Endothelial cell of umbilical vein (primary cell): ENCODE measurements around the gene IL10. TPM values are rescaled to one million over a fixed set of nuclear protein-coding genes. Genes with fewer than 3 reads are reported as not detected.

Experiments
- BruUV-seq: library from RNA; stranded (reverse); fragments of 400-500 nt; replicated peaks from 2 replicates; lab custom pipeline; 2021; lab: Mats Ljungman, UMichigan
- CTCF ChIA-PET: fragments of 300-600, 350-600 bp; sonication (Branson Sonifier 250); formaldehyde crosslinking; loops from one replicate; lab custom pipeline; 2021; ENCODE audit warnings: antibody characterized with exemption, inconsistent platforms; lab: Charles Lee
- POLR2A ChIA-PET: fragments of 300-600, 350-600 bp; sonication (Branson Sonifier 250); formaldehyde crosslinking; loops from one replicate; lab custom pipeline; 2021; ENCODE audit warnings: antibody characterized with exemption, inconsistent platforms; lab: Charles Lee
- DNase-seq: peaks from one replicate; pipeline ENCODE4 v3.0.0-alpha.2; 2011; ENCODE audit warnings: low read depth, low spot score
- FAIRE-seq: peaks from 2 replicates; lab custom pipeline; 2011; peaks lifted over from hg19 to GRCh38; lab: Jason Lieb, UNC
- H2AFZ ChIP-seq: 2 replicates; pipeline ENCODE4 v1.6.0; 2012; ENCODE audit warnings: low read depth, low read length, control low read depth, inconsistent platforms
- H3K27ac ChIP-seq: 2 replicates; pipeline ENCODE4 v1.5.1; 2011; ENCODE audit warnings: low read depth, mild to moderate bottlenecking, control low read depth, low read length, moderate library complexity; ENCODE audit not compliant: insufficient read depth
- H3K27me3 ChIP-seq, 2 experiments: 2 replicates each; pipeline versions ENCODE4 v1.6.0 to v1.6.1; 2011; ENCODE audit warnings: low read length in 2 of 2, mixed read lengths in 1 of 2; ENCODE audit not compliant: control insufficient read depth in 2 of 2, insufficient read depth in 2 of 2
- H3K36me3 ChIP-seq, 2 experiments: 2 replicates in 1 of 2; 3 replicates in 1 of 2; pipeline ENCODE4 v1.5.1; 2011; ENCODE audit warnings: low read length in 2 of 2, mild to moderate bottlenecking in 1 of 2, moderate library complexity in 1 of 2; ENCODE audit not compliant: control insufficient read depth in 2 of 2, insufficient read depth in 2 of 2; ENCODE audit errors: extremely low read depth in 1 of 2
- H3K4me1 ChIP-seq: 3 replicates; pipeline ENCODE4 v1.5.1; 2011; ENCODE audit warnings: mild to moderate bottlenecking, low read length; ENCODE audit not compliant: control insufficient read depth, insufficient read depth; ENCODE audit errors: extremely low read depth
- H3K4me2 ChIP-seq: 2 replicates; pipeline ENCODE4 v1.6.1; 2011; ENCODE audit warnings: low read length, control low read depth, mixed read lengths; ENCODE audit not compliant: insufficient read depth
- H3K4me3 ChIP-seq, 3 experiments: fragments of 200-600 bp in 1 of 3; sonication (generic), shearing (Covaris generic) in 1 of 3; replicated peaks in 1 of 3; 2 replicates each; pipeline ENCODE4 v1.5.1; 2011 to 2016; ENCODE audit warnings: control low read depth in 3 of 3, low read length in 3 of 3, mild to moderate bottlenecking in 2 of 3, inconsistent platforms in 1 of 3, low read depth in 1 of 3, moderate library complexity in 1 of 3; ENCODE audit not compliant: insufficient read depth in 1 of 3
- H3K79me2 ChIP-seq: 2 replicates; pipeline ENCODE4 v1.6.0; 2012; ENCODE audit warnings: low read length, inconsistent platforms; ENCODE audit not compliant: control insufficient read depth, insufficient read depth
- H3K9ac ChIP-seq: replicated peaks from 2 replicates; pipeline ENCODE3; 2011; ENCODE audit warnings: low read length, control low read depth; ENCODE audit not compliant: insufficient read depth; ENCODE audit errors: extremely low read depth
- H3K9me1 ChIP-seq: replicated peaks from 3 replicates; pipeline ENCODE4 v1.6.0; 2011; ENCODE audit warnings: mild to moderate bottlenecking, low read length; ENCODE audit not compliant: control insufficient read depth, insufficient read depth; ENCODE audit errors: extremely low read depth
- H3K9me3 ChIP-seq: replicated peaks from 2 replicates; pipeline ENCODE4 v1.5.1; 2012; ENCODE audit warnings: low read length, inconsistent platforms; ENCODE audit not compliant: control insufficient read depth, insufficient read depth
- H4K20me1 ChIP-seq: replicated peaks from 2 replicates; pipeline ENCODE3; 2011; ENCODE audit warnings: mild to moderate bottlenecking, low read length; ENCODE audit not compliant: control insufficient read depth, insufficient read depth; ENCODE audit errors: extremely low read depth
- EZH2 ChIP-seq: IDR thresholded peaks from 2 replicates; pipeline ENCODE4 v1.6.1; 2012; ENCODE audit warnings: borderline replicate concordance, low read depth, mild to moderate bottlenecking, moderate library complexity, low read length, inconsistent platforms; ENCODE audit not compliant: severe bottlenecking
- FOS ChIP-seq: IDR thresholded peaks from 2 replicates; pipeline ENCODE4 v1.6.1; 2011; ENCODE audit warnings: mild to moderate bottlenecking, low read length, moderate library complexity, borderline replicate concordance; ENCODE audit not compliant: insufficient read depth
- JUN ChIP-seq: IDR thresholded peaks from 2 replicates; pipeline ENCODE4 v1.6.1; 2011; ENCODE audit warnings: borderline replicate concordance, low read depth; ENCODE audit not compliant: insufficient read length, insufficient read depth
- MYC ChIP-seq: IDR thresholded peaks from one replicate; pipeline ENCODE4 v1.6.1; 2011; ENCODE audit warnings: mild to moderate bottlenecking, low read depth, low read length
- POLR2A ChIP-seq: IDR thresholded peaks from 2 replicates; pipeline ENCODE4 v1.6.1; 2012; ENCODE audit warnings: low read depth, mild to moderate bottlenecking, control low read depth, low read length
- dilution Hi-C: fragments of 300-500 bp; cut with MboI; formaldehyde crosslinking; loops from one replicate; pipeline ENCODE4 v1.15.0; 2019; ENCODE audit warnings: low sequenced_read_pairs; ENCODE audit not compliant: extremely low pct_ligation_motif_present
- intact Hi-C: fragments of 100-400 bp; cut with micrococcal nuclease; formaldehyde crosslinking; loops from one replicate; pipeline ENCODE4 v1.10.0; 2022
- polyA plus RNA-seq, 4 experiments: library from polyadenylated mRNA; depleted of rRNA in 3 of 4; stranded (reverse) in 3 of 4; unstranded in 1 of 4; fragments of >200 nt; gene quantifications; 2 replicates each; pipeline versions ENCODE4 v1.2.1 to v1.2.3, GENCODE V29; 2011 to 2012; ENCODE audit warnings: missing spikeins in 1 of 4
- total RNA-seq: library from RNA; stranded (reverse); gene quantifications from 2 replicates; pipeline ENCODE4 v1.2.3, GENCODE V29; 2021
- TF ChIP-seq, protein P1 (sequence below), 2 donors: IDR thresholded peaks; 1 replicate in 1 of 2; 2 replicates in 1 of 2; pipeline ENCODE4 v1.5.1; 2011; ENCODE audit warnings: low read length in 2 of 2, mild to moderate bottlenecking in 2 of 2, moderate library complexity in 2 of 2, control low read depth in 1 of 2, inconsistent platforms in 1 of 2, low read depth in 1 of 2; ENCODE audit not compliant: insufficient read depth in 1 of 2; ENCODE audit errors: extremely low read depth in 1 of 2

The IL10 gene
- total and polyA plus RNA-seq, 2 donors (not counting 3 experiments of a cell fraction or from before 2014, with no cell fraction given), result not detected

DNA sequence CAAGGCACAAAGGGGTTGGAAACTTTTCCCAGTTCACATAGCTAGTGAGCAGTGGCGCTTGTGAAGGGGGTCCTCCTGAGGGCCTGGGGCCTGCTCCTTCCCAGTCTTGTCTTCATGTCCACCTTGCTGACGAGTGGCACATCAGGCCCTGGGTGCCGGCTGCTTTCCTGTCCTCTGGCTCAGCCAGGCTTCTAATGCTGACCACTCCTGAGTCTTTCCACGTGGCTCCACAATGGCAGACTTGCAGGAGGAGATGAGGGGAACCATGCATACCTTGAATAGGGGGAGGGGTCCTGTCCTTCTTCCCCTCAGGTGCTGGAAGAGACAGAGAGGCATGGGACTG lies 48.9 kb downstream of the IL10 start:
- Histone ChIP-seq H3K4me1 (no peaks in the 10 kb centered on the region), H3K9me3 (no peaks in the 10 kb centered on the region), H3K4me3 (no peak overlapping the region), H3K9ac (no peak overlapping the region), H3K4me2 (no peak overlapping the region), H3K27ac (no peak overlapping the region), H3K9me1 (no peaks in the 10 kb centered on the region), H2AFZ (no peak overlapping the region), H4K20me1 (peaks cover 11% of the 10 kb centered on the region), H3K36me3 (no peaks in the 10 kb centered on the region), H3K79me2 (peaks cover 37% of the 10 kb centered on the region), H3K27me3 (no peaks in the 10 kb centered on the region)
- ChIA-PET POLR2A (no interaction called here), CTCF (no interaction called here)
- TF ChIP-seq POLR2A, result no peak
- TF ChIP-seq MYC, result no peak
- dilution Hi-C loops, result no loop called here
- no peak for DNase-seq
- no TSS peak for BruUV-seq
- intact Hi-C loops, result no loop called here
- no peak for FAIRE-seq

DNA sequence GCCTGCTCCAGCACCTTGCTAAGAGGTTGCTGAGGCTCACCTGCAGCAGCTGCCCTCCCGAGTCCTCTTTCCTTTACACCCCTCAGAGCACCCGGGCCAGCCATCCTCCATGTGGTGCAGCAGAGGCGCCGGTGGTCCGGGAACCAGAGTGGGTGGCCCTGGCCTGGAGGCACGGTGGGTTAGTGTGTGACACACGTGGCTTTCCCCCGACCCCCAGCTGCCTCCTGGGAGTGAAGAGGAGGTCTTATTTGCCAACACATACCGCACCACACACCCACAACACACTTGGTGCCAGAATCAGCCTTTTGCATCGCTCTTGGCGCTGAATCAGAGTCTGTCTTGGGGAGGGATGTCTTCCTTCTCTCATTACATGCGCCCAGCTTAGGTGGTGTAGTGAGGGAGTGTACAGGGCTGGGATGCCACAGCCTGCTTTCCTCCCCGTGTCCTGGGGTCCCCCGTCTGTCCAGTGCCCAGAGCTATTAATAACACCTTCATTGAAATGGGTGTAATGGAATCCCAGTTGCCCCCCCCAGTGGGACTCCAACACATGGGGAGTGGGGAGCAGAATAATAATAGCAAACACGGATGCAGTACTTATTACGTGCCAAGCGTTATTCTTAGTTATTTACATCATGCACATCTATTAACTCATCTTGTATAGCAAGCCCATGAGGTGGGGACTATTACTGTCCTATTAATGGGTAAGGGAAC lies 49.4 kb downstream of the IL10 start:
- POLR2A ChIA-PET, result interaction anchor here (0.7 kb wide), 1 partner anchor 25 kb away, joined by 3 read pairs; no protein-coding TSS in a partner anchor
- CTCF ChIA-PET, result no interaction called here
- Histone ChIP-seq H2AFZ (no peak overlapping the region), H4K20me1 (peaks cover 8% of the 10 kb centered on the region), H3K4me3 (no peak overlapping the region), H3K9me3 (no peaks in the 10 kb centered on the region), H3K79me2 (peaks cover 37% of the 10 kb centered on the region), H3K9ac (no peak overlapping the region), H3K36me3 (no peaks in the 10 kb centered on the region), H3K9me1 (no peaks in the 10 kb centered on the region), H3K4me1 (no peaks in the 10 kb centered on the region), H3K27me3 (no peaks in the 10 kb centered on the region), H3K27ac (no peak overlapping the region), H3K4me2 (no peak overlapping the region)
- dilution Hi-C loops, result no loop called here
- intact Hi-C loops, result no loop called here
- DNase-seq (no peak), FAIRE-seq (no peak)
- TF ChIP-seq EZH2 (no peak), JUN (no peak), POLR2A (no peak), FOS (no peak)
- TF ChIP-seq, protein P1, sequence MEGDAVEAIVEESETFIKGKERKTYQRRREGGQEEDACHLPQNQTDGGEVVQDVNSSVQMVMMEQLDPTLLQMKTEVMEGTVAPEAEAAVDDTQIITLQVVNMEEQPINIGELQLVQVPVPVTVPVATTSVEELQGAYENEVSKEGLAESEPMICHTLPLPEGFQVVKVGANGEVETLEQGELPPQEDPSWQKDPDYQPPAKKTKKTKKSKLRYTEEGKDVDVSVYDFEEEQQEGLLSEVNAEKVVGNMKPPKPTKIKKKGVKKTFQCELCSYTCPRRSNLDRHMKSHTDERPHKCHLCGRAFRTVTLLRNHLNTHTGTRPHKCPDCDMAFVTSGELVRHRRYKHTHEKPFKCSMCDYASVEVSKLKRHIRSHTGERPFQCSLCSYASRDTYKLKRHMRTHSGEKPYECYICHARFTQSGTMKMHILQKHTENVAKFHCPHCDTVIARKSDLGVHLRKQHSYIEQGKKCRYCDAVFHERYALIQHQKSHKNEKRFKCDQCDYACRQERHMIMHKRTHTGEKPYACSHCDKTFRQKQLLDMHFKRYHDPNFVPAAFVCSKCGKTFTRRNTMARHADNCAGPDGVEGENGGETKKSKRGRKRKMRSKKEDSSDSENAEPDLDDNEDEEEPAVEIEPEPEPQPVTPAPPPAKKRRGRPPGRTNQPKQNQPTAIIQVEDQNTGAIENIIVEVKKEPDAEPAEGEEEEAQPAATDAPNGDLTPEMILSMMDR (IDR thresholded peaks at IDR 0.05; ENCODE audit: extremely low read depth in 1 of 2, insufficient read depth in 1 of 2, low read depth in 1 of 2, low read length in 2 of 2), result no peak
- no TSS peak for BruUV-seq
